Stimulated activated effector memory CD8-positive, alpha-beta T cell treated with anti-CD3 and anti-CD28 coated beads, Interleukin-12 subunit alpha, Interleukin-12 subunit beta, amount 100 ng/mL, for 72 hours (primary cell): ENCODE results near the gene ARHGAP26.

Experiments used
- ATAC-seq: fragments of 150-1000 bp; cut with Tn5 transposase; 2 replicates; pipeline ENCODE4 v1.10.0; 2021
- DNase-seq, 2 donors: peaks; one replicate each; pipeline ENCODE4 v3.0.0; 2021 to 2022; ENCODE audit warnings: low spot score in 2 of 2
- H3K27ac Mint-ChIP-seq: one replicate; pipeline ENCODE4 v1.8.0; 2022; ENCODE audit warnings: mild to moderate bottlenecking, mixed read lengths
- H3K36me3 Mint-ChIP-seq: one replicate; pipeline ENCODE4 v1.8.0; 2022; ENCODE audit warnings: mild to moderate bottlenecking, mixed read lengths
- H3K4me1 Mint-ChIP-seq: one replicate; pipeline ENCODE4 v1.8.0; 2022; ENCODE audit warnings: mixed read lengths
- H3K4me3 Mint-ChIP-seq: one replicate; pipeline ENCODE4 v1.8.0; 2022; ENCODE audit warnings: mild to moderate bottlenecking, mixed read lengths
- H3K9me3 Mint-ChIP-seq: one replicate; pipeline ENCODE4 v1.8.0; 2022; ENCODE audit warnings: mixed read lengths

Gene ARHGAP26

GRCh38 chr5:142824391-142824790, 54.2 kb downstream of the ARHGAP26 start:
- peak overlapping the region; percentile 8 for H3K4me3 Mint-ChIP-seq
- H3K9me3 Mint-ChIP-seq, result no peaks in the 10 kb centered on the region
- no peak overlapping the region for H3K27ac Mint-ChIP-seq
- DNase-seq, result no peak
- H3K4me1 Mint-ChIP-seq, result peaks cover 85% of the 10 kb centered on the region
- ATAC-seq, result no peak
- peaks cover 14% of the 10 kb centered on the region for H3K36me3 Mint-ChIP-seq

DNA sequence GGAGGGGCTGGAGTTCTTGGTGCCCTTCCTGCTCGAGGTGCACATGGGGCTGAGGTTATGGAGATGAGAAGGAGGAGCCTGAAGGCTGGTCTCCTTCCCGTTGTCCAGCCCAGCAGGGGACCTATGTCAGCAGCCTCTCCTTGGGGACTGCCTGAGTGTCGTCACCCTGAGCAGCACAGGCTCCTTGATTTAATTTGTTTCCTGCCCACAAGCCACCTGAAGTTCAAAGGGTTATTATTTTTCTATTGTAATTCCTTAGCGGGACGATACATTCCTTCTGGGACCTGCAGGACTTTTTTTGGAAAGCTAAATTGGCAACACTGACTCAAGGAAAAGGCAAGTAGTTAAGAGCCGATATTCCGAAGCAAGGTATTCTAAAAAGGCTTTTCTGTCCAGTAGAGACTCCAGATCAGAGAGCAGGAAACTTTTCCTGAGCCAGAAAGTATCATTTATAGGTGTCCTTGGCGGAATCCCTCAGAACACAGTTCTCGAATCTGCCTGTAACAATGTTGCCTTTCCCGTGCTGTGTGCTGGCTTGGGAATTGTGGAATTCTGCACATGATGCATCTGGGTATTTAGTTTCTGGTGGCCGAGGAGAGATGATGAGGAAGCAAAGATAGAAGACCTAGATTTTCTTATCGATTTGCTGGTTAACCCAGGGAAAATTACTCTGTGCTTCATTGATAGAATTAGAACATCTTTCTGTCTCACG, 55.4 kb downstream of the ARHGAP26 start:
- no peak overlapping the region for H3K27ac Mint-ChIP-seq
- ATAC-seq (no peak), DNase-seq (no peak)
- no peaks in the 10 kb centered on the region for H3K9me3 Mint-ChIP-seq
- H3K36me3 Mint-ChIP-seq, result peaks cover 14% of the 10 kb centered on the region
- H3K4me1 Mint-ChIP-seq, result peaks cover 88% of the 10 kb centered on the region
- H3K4me3 Mint-ChIP-seq, result no peak overlapping the region

DNA sequence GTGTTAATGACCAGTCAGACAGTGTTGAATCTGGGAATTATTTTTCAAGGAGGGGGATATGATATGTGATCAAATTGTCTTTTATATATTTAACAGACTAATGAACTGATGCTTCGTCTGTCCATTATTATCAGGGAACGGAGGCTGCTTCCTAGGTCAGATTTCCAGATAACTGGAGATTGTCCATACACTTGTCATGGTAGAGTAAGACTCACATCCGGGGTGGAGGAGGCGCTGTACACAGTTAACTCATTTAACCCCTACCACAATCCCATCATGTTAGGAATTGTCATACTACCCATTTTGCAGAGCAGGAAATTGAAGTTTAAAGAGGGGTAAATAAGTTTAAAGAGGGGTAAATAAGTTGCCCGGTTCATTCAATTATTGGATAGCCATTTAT, 55.9 kb downstream of the ARHGAP26 start:
- ATAC-seq, result no peak
- Mint-ChIP-seq H3K4me3 (no peak overlapping the region), H3K4me1 (peaks cover 88% of the 10 kb centered on the region), H3K36me3 (peaks cover 14% of the 10 kb centered on the region), H3K9me3 (no peaks in the 10 kb centered on the region), H3K27ac (peak overlapping the region; percentile 74)
- DNase-seq, result no peak

- Mint-ChIP-seq H3K27ac (peak overlapping the region; percentile 74), H3K4me3 (peak overlapping the region; percentile 61), H3K36me3 (peaks cover 14% of the 10 kb centered on the region), H3K4me1 (peaks cover 94% of the 10 kb centered on the region), H3K9me3 (no peaks in the 10 kb centered on the region)
- peak; percentile 84 for ATAC-seq
- peak; percentile 34 to 82 for DNase-seq
These were observed 56.7 kb downstream of the ARHGAP26 start for GRCh38 chr5:142826741-142827492.

DNA sequence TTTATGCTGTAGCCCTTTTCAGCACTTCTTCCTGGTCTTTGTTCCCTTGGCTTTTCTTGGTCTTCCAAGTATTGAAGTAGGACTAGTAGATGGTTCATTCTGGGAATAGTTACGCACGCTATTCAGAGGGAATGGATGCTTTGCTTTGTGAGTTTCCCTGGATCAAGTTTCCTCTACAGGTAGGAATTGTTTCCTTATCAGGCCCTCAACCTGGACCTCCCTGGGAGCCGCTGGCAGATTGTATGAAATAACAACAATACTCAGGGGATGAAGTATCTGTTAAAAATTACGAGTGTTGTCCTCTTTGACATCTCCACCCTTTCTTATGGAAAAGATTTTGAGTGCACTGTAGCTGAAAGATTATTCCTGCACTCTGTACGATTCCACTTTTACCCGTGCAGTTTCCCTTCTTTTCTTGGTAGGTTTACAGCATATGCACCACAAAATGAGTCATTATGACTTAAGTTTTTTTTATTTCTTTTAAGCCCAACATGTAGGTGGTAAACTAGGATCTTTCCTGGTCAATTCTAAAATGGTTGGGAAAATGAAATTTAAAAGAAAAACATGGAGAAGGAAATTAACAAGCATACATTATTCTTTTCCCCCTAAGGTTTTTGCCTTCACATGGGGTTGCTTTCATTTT, 57.9 kb downstream of the ARHGAP26 start:
- peak overlapping the region; percentile 15 for H3K4me3 Mint-ChIP-seq
- H3K27ac Mint-ChIP-seq, result no peak overlapping the region
- H3K4me1 Mint-ChIP-seq, result peaks cover 97% of the 10 kb centered on the region
- H3K36me3 Mint-ChIP-seq, result peaks cover 14% of the 10 kb centered on the region
- no peaks in the 10 kb centered on the region for H3K9me3 Mint-ChIP-seq
- no peak for DNase-seq
- ATAC-seq, result no peak

GRCh38 chr5:142828797-142829535, 58.8 kb downstream of the ARHGAP26 start:
- H3K27ac Mint-ChIP-seq, result no peak overlapping the region
- no peak for ATAC-seq

DNA sequence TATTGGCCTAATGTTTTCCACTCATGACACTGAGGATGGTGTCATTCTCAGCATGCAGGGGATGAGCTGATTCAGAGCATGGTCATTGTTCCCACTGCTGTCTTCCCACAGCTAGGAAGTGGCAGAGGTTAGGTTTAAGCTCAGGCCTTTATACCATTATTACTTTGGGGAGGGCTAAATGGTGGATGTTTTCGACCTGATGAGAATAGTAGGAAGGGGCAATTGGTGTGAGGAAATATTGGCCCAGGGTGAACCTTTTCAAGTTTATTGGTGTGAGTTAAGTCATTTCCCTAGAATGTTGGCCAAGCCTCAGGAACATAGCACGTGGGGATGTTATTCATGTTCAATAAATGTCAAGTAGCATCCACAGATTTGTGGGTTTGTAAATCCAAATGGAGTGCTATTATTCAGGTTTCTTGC, 59.6 kb downstream of the ARHGAP26 start:
- peaks cover 92% of the 10 kb centered on the region for H3K4me1 Mint-ChIP-seq
- DNase-seq (no peak), ATAC-seq (no peak)
- peaks cover 14% of the 10 kb centered on the region for H3K36me3 Mint-ChIP-seq
- H3K9me3 Mint-ChIP-seq, result no peaks in the 10 kb centered on the region
- no peak overlapping the region for H3K27ac Mint-ChIP-seq
- H3K4me3 Mint-ChIP-seq, result no peak overlapping the region

More at GRCh38 chr5:142828797-142829535, 58.8 kb downstream of the ARHGAP26 start:
- Mint-ChIP-seq H3K4me3 (no peak overlapping the region), H3K9me3 (no peaks in the 10 kb centered on the region), H3K36me3 (peaks cover 14% of the 10 kb centered on the region), H3K4me1 (peaks cover 93% of the 10 kb centered on the region)
- DNase-seq, result no peak

- no peak overlapping the region for H3K27ac Mint-ChIP-seq
- H3K4me3 Mint-ChIP-seq, result no peak overlapping the region
- ATAC-seq (no peak), DNase-seq (no peak)
- H3K4me1 Mint-ChIP-seq, result peaks cover 92% of the 10 kb centered on the region
- peaks cover 14% of the 10 kb centered on the region for H3K36me3 Mint-ChIP-seq
- no peaks in the 10 kb centered on the region for H3K9me3 Mint-ChIP-seq
These were observed 60.2 kb downstream of the ARHGAP26 start for GRCh38 chr5:142830241-142831008.

DNA sequence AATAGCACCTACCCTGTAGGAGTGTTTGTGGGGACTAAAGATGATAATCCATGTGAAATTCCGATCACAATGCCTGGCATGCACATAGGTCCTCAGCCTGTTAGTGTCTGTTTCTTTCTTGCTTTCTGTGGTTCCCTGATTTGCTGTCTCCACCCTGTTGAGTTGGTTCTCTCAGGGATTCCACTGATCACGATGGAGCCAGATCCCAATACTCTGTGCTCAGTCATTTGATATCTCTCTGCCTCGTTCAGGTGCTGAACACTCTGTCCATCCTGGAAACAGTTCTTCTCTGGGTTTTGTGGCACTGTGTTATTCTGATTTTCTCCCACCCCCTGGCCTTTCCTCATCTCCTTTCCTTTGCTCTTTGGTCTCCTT, 60.8 kb downstream of the ARHGAP26 start:
- no peak overlapping the region for H3K27ac Mint-ChIP-seq
- H3K4me1 Mint-ChIP-seq, result peaks cover 92% of the 10 kb centered on the region
- ATAC-seq, result no peak
- DNase-seq, result no peak
- H3K36me3 Mint-ChIP-seq, result peaks cover 10% of the 10 kb centered on the region
- H3K9me3 Mint-ChIP-seq, result no peaks in the 10 kb centered on the region
- H3K4me3 Mint-ChIP-seq, result no peak overlapping the region

- peaks cover 87% of the 10 kb centered on the region for H3K4me1 Mint-ChIP-seq
- peaks cover 1% of the 10 kb centered on the region for H3K36me3 Mint-ChIP-seq
- H3K4me3 Mint-ChIP-seq, result no peak overlapping the region
- H3K27ac Mint-ChIP-seq, result no peak overlapping the region
- no peaks in the 10 kb centered on the region for H3K9me3 Mint-ChIP-seq
- DNase-seq, result no peak
- no peak for ATAC-seq
These were observed 62.1 kb downstream of the ARHGAP26 start for GRCh38 chr5:142832263-142832662.

DNA sequence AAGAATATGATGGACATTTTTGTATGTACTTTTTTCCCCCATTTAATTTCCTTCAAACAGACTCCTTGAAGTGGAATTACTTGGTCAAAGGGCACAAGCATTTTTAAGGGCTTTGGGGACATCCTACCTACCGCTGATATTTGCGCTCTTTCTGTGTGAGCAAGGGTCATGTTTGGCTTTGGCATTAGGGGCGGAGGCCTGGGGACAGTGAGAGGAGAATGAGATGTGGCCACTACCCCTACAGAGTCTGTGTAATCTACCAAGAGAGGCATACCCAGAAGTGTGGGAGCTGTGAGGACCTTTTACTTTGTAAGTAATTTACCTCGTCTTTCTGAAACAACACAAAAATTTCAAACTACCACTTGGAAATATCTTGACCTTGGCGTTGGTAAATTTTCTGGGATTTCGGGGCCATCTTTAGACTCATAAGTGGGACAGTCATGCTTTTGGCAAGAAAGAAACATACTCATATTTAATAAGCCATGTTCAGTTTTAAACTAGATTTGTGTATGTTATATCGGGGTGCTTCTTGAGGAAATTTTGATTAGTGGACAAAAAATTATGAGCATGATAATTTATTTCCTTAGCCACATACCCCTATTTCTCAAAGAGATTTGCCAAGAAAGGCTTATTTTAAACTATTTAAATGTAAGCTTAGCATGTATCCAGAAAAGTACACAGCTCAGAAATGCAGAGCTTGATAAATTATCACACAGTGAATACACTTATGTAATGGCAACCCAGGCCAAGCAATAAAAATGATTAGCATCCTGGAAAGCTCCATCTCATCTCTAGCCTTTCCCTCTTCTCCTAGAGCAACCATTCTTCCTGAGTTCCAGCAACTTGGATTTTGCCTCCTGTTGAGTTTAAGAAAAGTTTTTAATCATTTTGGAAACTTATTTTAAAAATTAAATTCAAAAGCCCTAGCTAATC, 63.6 kb downstream of the ARHGAP26 start:
- no peaks in the 10 kb centered on the region for H3K9me3 Mint-ChIP-seq
- H3K4me3 Mint-ChIP-seq, result no peak overlapping the region
- no peak overlapping the region for H3K27ac Mint-ChIP-seq
- no peaks in the 10 kb centered on the region for H3K36me3 Mint-ChIP-seq
- ATAC-seq (no peak), DNase-seq (no peak)
- H3K4me1 Mint-ChIP-seq, result peaks cover 76% of the 10 kb centered on the region

DNA sequence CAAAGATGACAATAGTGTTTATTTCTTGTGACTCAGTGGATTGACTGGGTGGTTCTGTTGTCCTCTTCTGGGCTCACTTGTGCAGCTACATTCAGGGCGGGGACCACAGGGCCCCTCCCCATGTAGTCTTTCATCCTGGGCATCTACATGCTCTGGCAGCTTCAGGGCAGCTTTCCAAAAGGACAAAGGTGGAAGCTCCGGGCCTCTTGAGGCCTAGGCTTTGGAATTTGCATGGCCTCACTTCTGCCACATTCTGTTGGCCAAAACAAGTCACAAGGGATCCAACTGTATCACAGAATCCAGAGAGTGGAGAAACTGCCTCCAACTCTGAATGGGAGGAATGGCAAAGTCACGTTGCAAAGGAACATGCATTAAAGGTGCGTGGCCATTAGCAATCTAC, 64.3 kb downstream of the ARHGAP26 start:
- no peaks in the 10 kb centered on the region for H3K36me3 Mint-ChIP-seq
- H3K9me3 Mint-ChIP-seq, result no peaks in the 10 kb centered on the region
- H3K27ac Mint-ChIP-seq, result no peak overlapping the region
- DNase-seq (no peak), ATAC-seq (no peak)
- peaks cover 69% of the 10 kb centered on the region for H3K4me1 Mint-ChIP-seq
- H3K4me3 Mint-ChIP-seq, result no peak overlapping the region

- Mint-ChIP-seq H3K4me1 (peaks cover 59% of the 10 kb centered on the region), H3K4me3 (no peak overlapping the region)
These were observed 65.4 kb downstream of the ARHGAP26 start for GRCh38 chr5:142835540-142835939.

DNA sequence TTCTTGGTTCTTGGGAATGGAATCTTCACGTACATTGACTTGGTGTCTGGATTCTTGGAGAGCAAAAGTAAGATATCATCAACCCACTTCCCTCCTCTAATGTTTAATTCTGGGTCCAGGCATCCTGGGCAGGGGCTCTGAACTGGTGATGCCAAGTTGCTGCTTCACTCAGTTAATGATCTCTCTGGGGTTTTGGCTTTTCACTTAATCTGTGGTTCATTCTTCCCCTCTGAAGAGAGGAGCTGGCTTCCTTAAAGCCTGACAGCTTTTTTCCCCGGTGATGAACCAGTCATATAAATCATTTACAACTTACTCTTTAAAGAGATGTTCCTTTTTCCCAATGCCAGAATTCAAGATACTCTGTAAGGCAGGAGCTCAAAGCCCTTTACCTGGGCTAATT, 65.9 kb downstream of the ARHGAP26 start:
- Mint-ChIP-seq H3K27ac (no peak overlapping the region), H3K36me3 (no peaks in the 10 kb centered on the region), H3K4me3 (no peak overlapping the region), H3K9me3 (no peaks in the 10 kb centered on the region), H3K4me1 (peaks cover 59% of the 10 kb centered on the region)
- no peak for DNase-seq
- ATAC-seq, result no peak

More at GRCh38 chr5:142835540-142835939, 65.4 kb downstream of the ARHGAP26 start:
- H3K9me3 Mint-ChIP-seq, result no peaks in the 10 kb centered on the region
- no peak for DNase-seq
- ATAC-seq, result no peak
- H3K36me3 Mint-ChIP-seq, result no peaks in the 10 kb centered on the region
- no peak overlapping the region for H3K27ac Mint-ChIP-seq
